Upper lobe of right lung (tissue), 1 donor: ENCODE data around the gene HIP1. TPM values are rescaled to one million over a fixed set of nuclear protein-coding genes. Genes with fewer than 3 reads are reported as not detected.
"Not testable (repeated sequence)": the region's sequence is repeated elsewhere in the genome, so short reads cannot be mapped to it uniquely, and the experiment has no call there.

Experiments
- ATAC-seq: fragments of 200-7000 bp; cut with Tn5 transposase; one replicate; pipeline ENCODE4 v1.9.1; 2020; ENCODE audit warnings: mild to moderate bottlenecking, moderate library complexity
- DNase-seq: peaks from one replicate; pipeline ENCODE4 v3.0.0-alpha.2; 2020
- H3K27ac ChIP-seq: fragments of 200-600 bp; one replicate; pipeline ENCODE4 v1.8.0; 2022
- H3K27me3 ChIP-seq: fragments of 200-600 bp; one replicate; pipeline ENCODE4 v1.8.0; 2022; ENCODE audit warnings: mild to moderate bottlenecking
- H3K36me3 ChIP-seq: fragments of 200-600 bp; one replicate; pipeline ENCODE4 v1.8.0; 2022
- H3K4me1 ChIP-seq: fragments of 200-600 bp; one replicate; pipeline ENCODE4 v1.8.0; 2022
- H3K4me3 ChIP-seq: fragments of 200-600 bp; one replicate; pipeline ENCODE4 v1.8.0; 2022; ENCODE audit warnings: mild to moderate bottlenecking
- H3K9me3 ChIP-seq: fragments of 200-600 bp; one replicate; pipeline ENCODE4 v1.8.0; 2022
- intact Hi-C: fragments of 100-400 bp; cut with DNase I; formaldehyde crosslinking; loops from one replicate; pipeline ENCODE4 v1.11.0; 2022
- total RNA-seq: library from RNA; stranded (reverse); fragmentation: NEBNext Ultra II Directional; extraction: Animal tissue kit (Norgen Biotek cat#: 25700); gene quantifications from one replicate; pipeline ENCODE4 v1.2.1, GENCODE V29; 2021
- TF ChIP-seq, protein P1 (sequence below): fragments of 200-600 bp; IDR thresholded peaks from one replicate; pipeline ENCODE4 v1.8.0; 2022; ENCODE audit warnings: antibody characterized with exemption
- donor health status: DM: no; HTN: yes; CAD: no; lungs with severe emphysema.

Gene HIP1
- total RNA-seq, 1 donor from 2014 or later, result 86.2 TPM

DNA sequence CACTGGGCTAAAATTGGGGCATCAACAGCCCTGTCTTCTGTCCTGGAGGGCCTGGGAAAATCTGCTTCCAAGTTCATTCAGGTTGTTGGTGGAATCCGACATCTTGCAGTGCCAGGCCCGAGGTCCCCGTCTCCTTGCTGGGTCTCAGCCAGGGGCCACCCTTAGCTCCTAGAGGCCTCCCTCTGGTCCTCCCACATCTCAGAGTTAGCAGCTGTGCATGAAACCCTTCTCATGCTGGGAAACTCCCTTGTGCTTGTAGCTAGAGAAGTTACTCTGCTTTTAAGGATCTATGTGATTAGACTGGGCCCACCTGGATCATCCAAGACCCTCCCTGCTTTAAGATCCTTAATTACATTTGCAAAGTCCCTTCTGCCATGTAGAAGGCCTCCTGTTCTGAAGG lies 15.3 kb downstream of the HIP1 start:
- no peak overlapping the region for H3K27ac ChIP-seq
- TF ChIP-seq, protein P1, sequence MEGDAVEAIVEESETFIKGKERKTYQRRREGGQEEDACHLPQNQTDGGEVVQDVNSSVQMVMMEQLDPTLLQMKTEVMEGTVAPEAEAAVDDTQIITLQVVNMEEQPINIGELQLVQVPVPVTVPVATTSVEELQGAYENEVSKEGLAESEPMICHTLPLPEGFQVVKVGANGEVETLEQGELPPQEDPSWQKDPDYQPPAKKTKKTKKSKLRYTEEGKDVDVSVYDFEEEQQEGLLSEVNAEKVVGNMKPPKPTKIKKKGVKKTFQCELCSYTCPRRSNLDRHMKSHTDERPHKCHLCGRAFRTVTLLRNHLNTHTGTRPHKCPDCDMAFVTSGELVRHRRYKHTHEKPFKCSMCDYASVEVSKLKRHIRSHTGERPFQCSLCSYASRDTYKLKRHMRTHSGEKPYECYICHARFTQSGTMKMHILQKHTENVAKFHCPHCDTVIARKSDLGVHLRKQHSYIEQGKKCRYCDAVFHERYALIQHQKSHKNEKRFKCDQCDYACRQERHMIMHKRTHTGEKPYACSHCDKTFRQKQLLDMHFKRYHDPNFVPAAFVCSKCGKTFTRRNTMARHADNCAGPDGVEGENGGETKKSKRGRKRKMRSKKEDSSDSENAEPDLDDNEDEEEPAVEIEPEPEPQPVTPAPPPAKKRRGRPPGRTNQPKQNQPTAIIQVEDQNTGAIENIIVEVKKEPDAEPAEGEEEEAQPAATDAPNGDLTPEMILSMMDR, result no peak
- no peak for ATAC-seq
- H3K4me1 ChIP-seq, result peaks cover 36% of the 10 kb centered on the region
- no peak overlapping the region for H3K4me3 ChIP-seq
- intact Hi-C loops, result no loop called here
- DNase-seq, result no peak
- H3K27me3 ChIP-seq, result no peaks in the 10 kb centered on the region
- H3K36me3 ChIP-seq, result no peaks in the 10 kb centered on the region
- H3K9me3 ChIP-seq, result no peaks in the 10 kb centered on the region

- ATAC-seq (no peak), DNase-seq (no peak)
- no peak overlapping the region for H3K27ac ChIP-seq
- H3K9me3 ChIP-seq, result no peaks in the 10 kb centered on the region
- intact Hi-C loops, result no loop called here
- no peak overlapping the region for H3K4me3 ChIP-seq
- H3K4me1 ChIP-seq, result peaks cover 29% of the 10 kb centered on the region
- TF ChIP-seq, protein P1, result no peak
- no peaks in the 10 kb centered on the region for H3K27me3 ChIP-seq
- no peaks in the 10 kb centered on the region for H3K36me3 ChIP-seq
Observed at GRCh38 chr7:75722373-75722772, 16.4 kb downstream of the HIP1 start.

DNA sequence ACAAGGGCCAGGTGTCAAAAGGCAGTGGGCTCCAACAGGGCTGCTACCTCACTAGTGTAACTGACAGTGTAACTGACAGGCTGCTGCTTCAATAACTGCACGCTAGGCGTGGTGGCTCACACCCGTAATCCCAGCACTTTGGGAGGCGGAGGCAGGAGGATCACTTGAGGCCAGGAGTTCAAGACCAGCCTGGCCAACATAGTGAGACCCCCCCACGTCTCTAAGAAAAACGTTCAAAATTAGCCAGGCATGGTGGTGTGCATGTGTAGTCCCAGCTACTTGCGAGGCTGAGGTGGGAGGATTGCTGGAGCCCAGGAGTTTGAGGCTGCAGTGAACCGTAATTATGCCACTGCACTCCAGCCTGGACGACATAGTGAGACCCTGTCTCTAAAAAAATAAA lies 16.8 kb downstream of the HIP1 start:
- intact Hi-C loops, H3K27ac ChIP-seq, H3K27me3 ChIP-seq, DNase-seq, H3K4me3 ChIP-seq, ATAC-seq, H3K9me3 ChIP-seq, H3K36me3 ChIP-seq: not testable (repeated sequence)
- peaks cover 25% of the 10 kb centered on the region for H3K4me1 ChIP-seq

DNA sequence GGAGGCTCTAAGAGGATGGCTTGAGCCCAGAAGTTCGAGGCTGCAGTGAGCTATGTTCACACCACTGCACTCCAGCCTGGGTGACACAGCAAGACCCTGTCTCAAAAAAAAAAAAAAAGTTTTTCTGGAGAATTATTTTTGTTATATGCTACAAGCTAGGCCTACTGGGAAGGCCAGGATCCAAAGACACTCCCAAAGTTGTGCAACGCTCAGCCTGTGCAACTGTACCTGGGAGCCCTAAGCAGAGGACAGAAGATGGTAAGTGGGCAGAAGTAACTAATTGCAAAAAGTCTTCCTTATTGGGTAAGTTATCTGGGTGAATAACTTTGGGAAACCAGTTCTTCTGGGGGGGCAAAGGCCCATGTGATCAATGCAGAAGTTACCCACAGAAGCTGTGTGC lies 17.3 kb downstream of the HIP1 start:
- Histone ChIP-seq H3K9me3 (no peaks in the 10 kb centered on the region), H3K27me3 (no peaks in the 10 kb centered on the region), H3K4me3 (no peak overlapping the region), H3K27ac (no peak overlapping the region), H3K4me1 (peaks cover 25% of the 10 kb centered on the region), H3K36me3 (no peaks in the 10 kb centered on the region)
- ATAC-seq (no peak), DNase-seq (no peak)
- TF ChIP-seq, protein P1, result no peak
- intact Hi-C loops, result no loop called here

- ATAC-seq (no peak), DNase-seq (no peak)
- no peak overlapping the region for H3K27ac ChIP-seq
- no peaks in the 10 kb centered on the region for H3K27me3 ChIP-seq
- H3K36me3 ChIP-seq, result no peaks in the 10 kb centered on the region
- H3K4me1 ChIP-seq, result peaks cover 25% of the 10 kb centered on the region
- H3K4me3 ChIP-seq, result no peak overlapping the region
- no peaks in the 10 kb centered on the region for H3K9me3 ChIP-seq
- TF ChIP-seq, protein P1, result no peak
- intact Hi-C loops, result no loop called here
Observed at GRCh38 chr7:75719626-75720025, 19.1 kb downstream of the HIP1 start.

DNA sequence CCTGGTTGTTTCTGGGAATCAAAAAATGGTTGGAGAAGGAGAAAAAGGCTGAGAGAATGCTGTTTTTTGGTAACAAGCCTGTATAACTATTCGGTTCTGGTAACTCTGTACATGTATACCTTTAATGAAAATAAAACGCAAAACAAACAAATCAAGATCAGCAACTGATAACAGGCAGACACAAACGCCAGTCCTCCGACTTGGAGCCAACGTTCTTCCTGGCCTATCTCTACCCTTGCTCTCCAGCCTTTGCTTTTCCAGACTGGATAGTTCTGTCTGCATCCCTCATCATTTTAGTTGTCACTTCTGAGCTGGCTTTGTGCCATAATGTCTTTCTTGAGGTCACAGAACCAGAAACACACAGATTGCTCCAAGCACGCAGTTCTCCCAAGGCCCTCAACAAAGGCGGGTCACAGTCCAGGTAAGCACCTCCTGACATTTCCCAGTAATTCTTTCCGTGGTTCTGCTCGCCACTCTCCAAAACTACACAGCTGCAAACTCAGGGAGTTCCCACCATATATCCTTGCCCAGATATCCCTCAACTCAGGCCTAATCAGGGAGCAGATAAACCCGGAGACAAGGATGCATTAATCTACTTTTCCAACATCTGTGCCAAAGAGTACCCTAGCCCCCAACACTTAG lies 20.2 kb downstream of the HIP1 start:
- ATAC-seq, result no peak

GRCh38 chr7:75717746-75718145 lies 21.0 kb downstream of the HIP1 start:
- H3K27me3 ChIP-seq, ATAC-seq, H3K9me3 ChIP-seq, DNase-seq, H3K4me3 ChIP-seq, intact Hi-C loops, H3K27ac ChIP-seq, H3K36me3 ChIP-seq: not testable (repeated sequence)
- H3K4me1 ChIP-seq, result peaks cover 30% of the 10 kb centered on the region

More for the DNA sequence above, 20.2 kb downstream of the HIP1 start:
- H3K4me1 ChIP-seq, result peaks cover 27% of the 10 kb centered on the region
- H3K36me3 ChIP-seq, result no peaks in the 10 kb centered on the region
- H3K4me3 ChIP-seq, result no peak overlapping the region
- no peak for DNase-seq
- intact Hi-C loops, result no loop called here
- no peaks in the 10 kb centered on the region for H3K9me3 ChIP-seq
- H3K27ac ChIP-seq, result no peak overlapping the region
- H3K27me3 ChIP-seq, result no peaks in the 10 kb centered on the region
- TF ChIP-seq, protein P1, result no peak
